ENCODE results near the gene NR2C2AP. TPM values are rescaled to one million over a fixed set of nuclear protein-coding genes. Genes with fewer than 3 reads are reported as not detected.

NR2C2AP gene
- total and polyA plus RNA-seq, 2 of the 13 experiments (the other 11 are each of a cell fraction or from before 2014, with no cell fraction given), result 12.2 to 26.8 TPM

DNA sequence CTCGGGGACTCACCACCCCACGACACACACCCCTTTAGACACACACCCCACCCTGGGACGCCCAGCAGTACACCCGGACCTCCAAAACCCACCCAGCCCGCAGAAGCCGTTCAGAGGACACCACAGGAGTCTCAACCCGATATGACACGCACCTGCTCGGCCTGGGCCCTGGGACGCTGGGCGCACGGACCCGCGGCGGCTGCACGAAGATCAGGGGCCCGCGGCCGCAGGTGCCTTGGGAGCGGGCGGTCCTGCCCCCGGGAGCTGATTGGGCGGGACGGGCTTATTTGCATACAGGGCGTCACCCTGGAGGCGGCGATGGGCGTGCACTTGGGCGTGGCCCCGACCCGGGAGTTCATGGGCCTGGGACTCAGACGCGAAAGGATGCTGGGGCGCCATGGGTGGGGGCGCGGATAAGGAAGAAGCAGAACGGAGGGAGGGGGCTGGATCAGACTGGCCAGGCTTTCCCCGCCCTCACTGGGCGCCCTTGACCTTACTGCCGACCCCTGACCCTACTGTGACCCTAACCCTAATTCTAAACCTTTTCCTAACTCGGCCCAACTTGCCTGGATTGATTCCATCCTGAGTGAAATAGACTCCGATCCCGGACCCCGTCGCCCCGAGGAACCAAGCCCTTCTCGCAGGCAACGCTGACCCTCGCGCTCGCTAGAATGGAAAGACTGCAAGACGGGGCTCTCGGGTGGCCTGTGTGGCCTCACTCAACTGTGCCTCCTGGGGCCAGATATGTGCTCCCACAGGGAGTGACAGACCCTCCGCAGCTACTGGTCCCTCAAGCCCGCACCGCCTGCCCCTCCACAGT is 33.0 kb downstream of the NR2C2AP start, which contains the start of gene MEF2B (continued):
- TF ChIP-seq, protein P1, sequence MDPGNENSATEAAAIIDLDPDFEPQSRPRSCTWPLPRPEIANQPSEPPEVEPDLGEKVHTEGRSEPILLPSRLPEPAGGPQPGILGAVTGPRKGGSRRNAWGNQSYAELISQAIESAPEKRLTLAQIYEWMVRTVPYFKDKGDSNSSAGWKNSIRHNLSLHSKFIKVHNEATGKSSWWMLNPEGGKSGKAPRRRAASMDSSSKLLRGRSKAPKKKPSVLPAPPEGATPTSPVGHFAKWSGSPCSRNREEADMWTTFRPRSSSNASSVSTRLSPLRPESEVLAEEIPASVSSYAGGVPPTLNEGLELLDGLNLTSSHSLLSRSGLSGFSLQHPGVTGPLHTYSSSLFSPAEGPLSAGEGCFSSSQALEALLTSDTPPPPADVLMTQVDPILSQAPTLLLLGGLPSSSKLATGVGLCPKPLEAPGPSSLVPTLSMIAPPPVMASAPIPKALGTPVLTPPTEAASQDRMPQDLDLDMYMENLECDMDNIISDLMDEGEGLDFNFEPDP (CRISPR knock-in tag; conservative IDR thresholded peaks at IDR 0.05), result no peak
- TF ChIP-seq ZNF138 (CRISPR knock-in tag; IDR thresholded peaks at IDR 0.05; ENCODE audit: low read depth) (no peak), ATRX (CRISPR knock-in tag; IDR thresholded peaks at IDR 0.05; ENCODE audit: borderline replicate concordance) (no peak), SP140L (CRISPR knock-in tag; IDR thresholded peaks at IDR 0.05; ENCODE audit: borderline replicate concordance) (no peak), SP1 (IDR thresholded peaks at IDR 0.05) (no peak), SP1 (CRISPR knock-in tag; IDR thresholded peaks at IDR 0.05) (peak; percentile 85), RFXAP (CRISPR knock-in tag; IDR thresholded peaks at IDR 0.05; ENCODE audit: borderline replicate concordance) (no peak), GLI4 (CRISPR knock-in tag; IDR thresholded peaks at IDR 0.05; ENCODE audit: borderline replicate concordance) (no peak), ATF7-NPFF (CRISPR knock-in tag; IDR thresholded peaks at IDR 0.05; ENCODE audit: low read depth) (no peak), ZNF589 (CRISPR knock-in tag; conservative IDR thresholded peaks at IDR 0.05) (no peak), MIER2 (CRISPR knock-in tag; IDR thresholded peaks at IDR 0.05) (no peak), ZNF232 (CRISPR knock-in tag; IDR thresholded peaks at IDR 0.05; ENCODE audit: borderline replicate concordance) (no peak; the same call in 1 of the 2 replicates), ZNF678 (CRISPR knock-in tag; IDR thresholded peaks at IDR 0.05) (no peak), ZNF335 (CRISPR knock-in tag; IDR thresholded peaks at IDR 0.05) (no peak), PHF5A (CRISPR knock-in tag; IDR thresholded peaks at IDR 0.05; ENCODE audit: low read depth, unreplicated experiment) (no peak), ZNF24 (IDR thresholded peaks at IDR 0.05) (no peak), ZBTB8A (CRISPR knock-in tag; IDR thresholded peaks at IDR 0.05; ENCODE audit: borderline replicate concordance, low read depth) (no peak)
- TF ChIP-seq, protein P2, sequence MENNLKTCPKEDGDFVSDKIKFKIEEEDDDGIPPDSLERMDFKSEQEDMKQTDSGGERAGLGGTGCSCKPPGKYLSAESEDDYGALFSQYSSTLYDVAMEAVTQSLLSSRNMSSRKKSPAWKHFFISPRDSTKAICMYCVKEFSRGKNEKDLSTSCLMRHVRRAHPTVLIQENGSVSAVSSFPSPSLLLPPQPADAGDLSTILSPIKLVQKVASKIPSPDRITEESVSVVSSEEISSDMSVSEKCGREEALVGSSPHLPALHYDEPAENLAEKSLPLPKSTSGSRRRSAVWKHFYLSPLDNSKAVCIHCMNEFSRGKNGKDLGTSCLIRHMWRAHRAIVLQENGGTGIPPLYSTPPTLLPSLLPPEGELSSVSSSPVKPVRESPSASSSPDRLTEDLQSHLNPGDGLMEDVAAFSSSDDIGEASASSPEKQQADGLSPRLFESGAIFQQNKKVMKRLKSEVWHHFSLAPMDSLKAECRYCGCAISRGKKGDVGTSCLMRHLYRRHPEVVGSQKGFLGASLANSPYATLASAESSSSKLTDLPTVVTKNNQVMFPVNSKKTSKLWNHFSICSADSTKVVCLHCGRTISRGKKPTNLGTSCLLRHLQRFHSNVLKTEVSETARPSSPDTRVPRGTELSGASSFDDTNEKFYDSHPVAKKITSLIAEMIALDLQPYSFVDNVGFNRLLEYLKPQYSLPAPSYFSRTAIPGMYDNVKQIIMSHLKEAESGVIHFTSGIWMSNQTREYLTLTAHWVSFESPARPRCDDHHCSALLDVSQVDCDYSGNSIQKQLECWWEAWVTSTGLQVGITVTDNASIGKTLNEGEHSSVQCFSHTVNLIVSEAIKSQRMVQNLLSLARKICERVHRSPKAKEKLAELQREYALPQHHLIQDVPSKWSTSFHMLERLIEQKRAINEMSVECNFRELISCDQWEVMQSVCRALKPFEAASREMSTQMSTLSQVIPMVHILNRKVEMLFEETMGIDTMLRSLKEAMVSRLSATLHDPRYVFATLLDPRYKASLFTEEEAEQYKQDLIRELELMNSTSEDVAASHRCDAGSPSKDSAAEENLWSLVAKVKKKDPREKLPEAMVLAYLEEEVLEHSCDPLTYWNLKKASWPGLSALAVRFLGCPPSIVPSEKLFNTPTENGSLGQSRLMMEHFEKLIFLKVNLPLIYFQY (CRISPR knock-in tag; IDR thresholded peaks at IDR 0.05; ENCODE audit: borderline replicate concordance), result no peak

Data from HepG2 (cell line).